Neural cell (in vitro differentiated cells): ENCODE measurements around the gene SLC23A1.

Source experiments
- CTCF ChIP-seq: fragments of 450-650 bp; IDR thresholded peaks from 2 replicates; pipeline ENCODE4 v1.5.1; 2014; ENCODE audit warnings: antibody characterized with exemption, mild to moderate bottlenecking, moderate library complexity; ENCODE audit not compliant: poor library complexity, severe bottlenecking
- EP300 ChIP-seq: fragments of 450-650 bp; conservative IDR thresholded peaks from 2 replicates; pipeline ENCODE4 v1.6.1; 2014; ENCODE audit warnings: antibody characterized with exemption, mild to moderate bottlenecking, moderate library complexity; ENCODE audit not compliant: poor library complexity, severe bottlenecking
- EZH2 ChIP-seq: fragments of 200-600, 300-800 bp; shearing (Covaris generic), sonication (generic); IDR thresholded peaks from 2 replicates; pipeline ENCODE4 v1.6.1; 2014; ENCODE audit warnings: antibody characterized with exemption, low read length, borderline replicate concordance, mild to moderate bottlenecking; ENCODE audit not compliant: insufficient read depth, poor library complexity, severe bottlenecking
- POLR2AphosphoS5 ChIP-seq: IDR thresholded peaks from 2 replicates; pipeline ENCODE4 v1.6.1; 2012
- SMC3 ChIP-seq: fragments of 450-650 bp; conservative IDR thresholded peaks from 2 replicates; pipeline ENCODE4 v1.6.1; 2014; ENCODE audit warnings: antibody characterized with exemption, mild to moderate bottlenecking, moderate library complexity; ENCODE audit not compliant: poor library complexity
- TAF1 ChIP-seq: IDR thresholded peaks from 2 replicates; pipeline ENCODE4 v1.6.1; 2012; ENCODE audit warnings: low read depth
- TF ChIP-seq, protein P1 (sequence below): IDR thresholded peaks from 2 replicates; pipeline ENCODE4 v1.6.1; 2012; ENCODE audit warnings: borderline replicate concordance

GRCh38 chr5:139382807-139383206 is 290 bp downstream of the SLC23A1 start:
- TF ChIP-seq CTCF (no peak), POLR2AphosphoS5 (no peak), EZH2 (no peak), SMC3 (no peak), EP300 (no peak), TAF1 (no peak)
- TF ChIP-seq, protein P1, sequence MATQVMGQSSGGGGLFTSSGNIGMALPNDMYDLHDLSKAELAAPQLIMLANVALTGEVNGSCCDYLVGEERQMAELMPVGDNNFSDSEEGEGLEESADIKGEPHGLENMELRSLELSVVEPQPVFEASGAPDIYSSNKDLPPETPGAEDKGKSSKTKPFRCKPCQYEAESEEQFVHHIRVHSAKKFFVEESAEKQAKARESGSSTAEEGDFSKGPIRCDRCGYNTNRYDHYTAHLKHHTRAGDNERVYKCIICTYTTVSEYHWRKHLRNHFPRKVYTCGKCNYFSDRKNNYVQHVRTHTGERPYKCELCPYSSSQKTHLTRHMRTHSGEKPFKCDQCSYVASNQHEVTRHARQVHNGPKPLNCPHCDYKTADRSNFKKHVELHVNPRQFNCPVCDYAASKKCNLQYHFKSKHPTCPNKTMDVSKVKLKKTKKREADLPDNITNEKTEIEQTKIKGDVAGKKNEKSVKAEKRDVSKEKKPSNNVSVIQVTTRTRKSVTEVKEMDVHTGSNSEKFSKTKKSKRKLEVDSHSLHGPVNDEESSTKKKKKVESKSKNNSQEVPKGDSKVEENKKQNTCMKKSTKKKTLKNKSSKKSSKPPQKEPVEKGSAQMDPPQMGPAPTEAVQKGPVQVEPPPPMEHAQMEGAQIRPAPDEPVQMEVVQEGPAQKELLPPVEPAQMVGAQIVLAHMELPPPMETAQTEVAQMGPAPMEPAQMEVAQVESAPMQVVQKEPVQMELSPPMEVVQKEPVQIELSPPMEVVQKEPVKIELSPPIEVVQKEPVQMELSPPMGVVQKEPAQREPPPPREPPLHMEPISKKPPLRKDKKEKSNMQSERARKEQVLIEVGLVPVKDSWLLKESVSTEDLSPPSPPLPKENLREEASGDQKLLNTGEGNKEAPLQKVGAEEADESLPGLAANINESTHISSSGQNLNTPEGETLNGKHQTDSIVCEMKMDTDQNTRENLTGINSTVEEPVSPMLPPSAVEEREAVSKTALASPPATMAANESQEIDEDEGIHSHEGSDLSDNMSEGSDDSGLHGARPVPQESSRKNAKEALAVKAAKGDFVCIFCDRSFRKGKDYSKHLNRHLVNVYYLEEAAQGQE: no peak
